CD4-positive, alpha-beta T cell treated with Interleukin-4 for 1 hour (primary cell): ENCODE data around the gene HIP1.
A peak's percentile ranks its signal among the peaks of the same experiment; 100 is the strongest.

Experiments
- DNase-seq, 2 donors: peaks; one replicate each; pipeline ENCODE4 v3.0.0-alpha.2; 2020 to 2022

Gene HIP1

DNA sequence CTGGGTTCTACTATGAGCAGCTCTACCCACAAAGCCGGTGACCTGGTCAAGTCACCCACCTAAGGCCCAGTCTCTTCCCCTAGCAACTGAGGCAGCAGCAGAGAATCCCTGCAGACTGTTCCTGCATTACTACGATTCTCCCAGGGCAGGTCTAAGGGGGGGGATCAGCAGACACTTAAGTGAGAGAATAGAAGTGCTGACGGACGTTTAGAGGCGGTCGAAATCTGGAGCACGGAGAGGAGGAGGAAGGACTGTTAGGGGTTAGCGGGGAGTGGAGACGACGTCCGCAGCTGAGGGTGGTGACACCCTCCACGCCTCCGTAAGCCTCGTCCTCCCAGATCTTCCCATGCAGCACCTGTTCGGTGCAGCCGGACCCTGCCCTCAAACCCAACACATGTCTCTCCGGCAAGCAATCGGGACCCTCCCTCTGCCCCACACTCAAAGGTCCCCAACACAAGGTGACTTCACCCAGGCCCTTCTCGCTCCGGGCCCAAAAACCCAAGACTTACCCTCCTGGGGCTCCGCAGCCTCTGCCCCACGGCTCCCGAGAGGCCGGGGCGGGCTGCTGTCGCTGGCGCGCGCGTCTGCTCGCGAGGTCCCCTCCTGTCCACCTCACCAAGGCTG lies 253.3 kb downstream of the HIP1 start:
- DNase-seq = peak in 1 of 2 donors; percentile 6
